CD4-positive, alpha-beta T cell treated with Interleukin-21 for 1 hour (primary cell): ENCODE results near the gene AAMDC.
A peak's percentile ranks its signal among the peaks of the same experiment; 100 is the strongest.
"Not testable (repeated sequence)": the region's sequence is repeated elsewhere in the genome, so short reads cannot be mapped to it uniquely, and the experiment has no call there.

Source experiments
- DNase-seq: peaks from one replicate; pipeline ENCODE4 v3.0.0-alpha.2; 2020

Gene AAMDC

GRCh38 chr11:77822126-77822525 lies 1.2 kb downstream of the AAMDC start:
- DNase-seq = not testable (repeated sequence)

- no peak for DNase-seq
Observed at GRCh38 chr11:77823775-77824174, 2.8 kb downstream of the AAMDC start.

- no peak for DNase-seq
Observed at GRCh38 chr11:77828926-77829325, 8.0 kb downstream of the AAMDC start.

- DNase-seq = no peak
Observed at GRCh38 chr11:77833302-77833701, 12.4 kb downstream of the AAMDC start.

- DNase-seq = no peak
Observed at GRCh38 chr11:77842441-77843121, 21.6 kb downstream of the AAMDC start.

- not testable (repeated sequence) for DNase-seq
Observed at GRCh38 chr11:77843700-77844099, 22.8 kb downstream of the AAMDC start.

- DNase-seq = no peak
Observed at GRCh38 chr11:77851503-77851902, 30.6 kb downstream of the AAMDC start.

GRCh38 chr11:77854838-77855237 lies 33.9 kb downstream of the AAMDC start:
- no peak for DNase-seq

- DNase-seq = not testable (repeated sequence)
Observed at GRCh38 chr11:77857906-77858457, 37.0 kb downstream of the AAMDC start.

GRCh38 chr11:77861444-77861843 lies 40.5 kb downstream of the AAMDC start:
- not testable (repeated sequence) for DNase-seq

- DNase-seq = no peak
Observed at GRCh38 chr11:77865805-77866204, 44.9 kb downstream of the AAMDC start.

GRCh38 chr11:77866336-77866735 lies 45.4 kb downstream of the AAMDC start:
- no peak for DNase-seq

- no peak for DNase-seq
Observed at GRCh38 chr11:77868744-77869143, 47.8 kb downstream of the AAMDC start.

GRCh38 chr11:77871855-77872254 lies 50.9 kb downstream of the AAMDC start:
- DNase-seq = no peak

GRCh38 chr11:77873345-77873744 lies 52.4 kb downstream of the AAMDC start:
- no peak for DNase-seq

GRCh38 chr11:77874206-77874605 lies 53.3 kb downstream of the AAMDC start:
- no peak for DNase-seq

GRCh38 chr11:77876045-77876444 lies 55.1 kb downstream of the AAMDC start:
- no peak for DNase-seq

GRCh38 chr11:77878247-77878646 lies 57.3 kb downstream of the AAMDC start:
- not testable (repeated sequence) for DNase-seq

GRCh38 chr11:77879218-77879617 lies 58.3 kb downstream of the AAMDC start:
- DNase-seq = peak; percentile 1

GRCh38 chr11:77882396-77882795 lies 61.5 kb downstream of the AAMDC start:
- no peak for DNase-seq

- no peak for DNase-seq
Observed at GRCh38 chr11:77883775-77884174, 62.8 kb downstream of the AAMDC start.

- DNase-seq = no peak
Observed at GRCh38 chr11:77884186-77884828, 63.4 kb downstream of the AAMDC start.

- no peak for DNase-seq
Observed at GRCh38 chr11:77884829-77885190, 63.9 kb downstream of the AAMDC start.

GRCh38 chr11:77886401-77886800 lies 65.5 kb downstream of the AAMDC start:
- DNase-seq = no peak
